CD14-positive monocyte (primary cell): Measurements from ENCODE around the gene MPST. TPM values are rescaled to one million over a fixed set of nuclear protein-coding genes. Genes with fewer than 3 reads are reported as not detected.

Experiments used
- DNase-seq, 3 donors: peaks; one replicate each; pipeline ENCODE4 v3.0.0-alpha.2; 2011 to 2022
- H2AFZ ChIP-seq: 2 replicates; pipeline ENCODE4 v1.6.0; 2012; ENCODE audit warnings: mild to moderate bottlenecking, low read depth, low read length, inconsistent platforms; ENCODE audit not compliant: insufficient read depth, poor library complexity, severe bottlenecking
- H3K27ac ChIP-seq, 2 donors: 1 replicate in 1 of 2; 2 replicates in 1 of 2; pipeline ENCODE4 v1.5.1; 2012 to 2013; ENCODE audit warnings: low read length in 2 of 2, control low read depth in 1 of 2, inconsistent platforms in 1 of 2, low read depth in 1 of 2, mild to moderate bottlenecking in 1 of 2
- H3K27me3 ChIP-seq, 2 donors: one replicate each; pipeline versions ENCODE4 v1.6.0 to v1.6.1; 2011 to 2013; ENCODE audit warnings: low read length in 2 of 2; ENCODE audit not compliant: control insufficient read depth in 2 of 2, insufficient read depth in 2 of 2
- H3K36me3 ChIP-seq, 2 donors: replicated peaks in 1 of 2; 1 replicate in 1 of 2; 2 replicates in 1 of 2; pipeline versions ENCODE4 v1.5.1 to v1.6.1; 2012 to 2013; ENCODE audit warnings: low read length in 2 of 2, control low read depth in 1 of 2, inconsistent platforms in 1 of 2, mild to moderate bottlenecking in 1 of 2; ENCODE audit not compliant: insufficient read depth in 2 of 2, control insufficient read depth in 1 of 2
- H3K4me1 ChIP-seq, 2 donors: 1 replicate in 1 of 2; 2 replicates in 1 of 2; pipeline versions ENCODE4 v1.5.1 to v1.6.1; 2012 to 2013; ENCODE audit warnings: low read length in 2 of 2, control low read depth in 1 of 2, inconsistent platforms in 1 of 2, mild to moderate bottlenecking in 1 of 2, moderate library complexity in 1 of 2; ENCODE audit not compliant: insufficient read depth in 2 of 2, control insufficient read depth in 1 of 2
- H3K4me2 ChIP-seq: replicated peaks from 2 replicates; pipeline ENCODE3; 2012; ENCODE audit warnings: low read length, moderate library complexity, mild to moderate bottlenecking; ENCODE audit not compliant: poor library complexity, severe bottlenecking; ENCODE audit errors: extremely low read depth
- H3K4me3 ChIP-seq, 3 experiments: fragments of 200-600 bp in 1 of 3; sonication (generic) in 1 of 3; replicated peaks in 1 of 3; 1 replicate in 2 of 3; 2 replicates in 1 of 3; pipeline ENCODE4 v1.5.1; 2011 to 2013; ENCODE audit warnings: low read length in 3 of 3, mild to moderate bottlenecking in 3 of 3, control low read depth in 2 of 3, low read depth in 2 of 3, inconsistent platforms in 1 of 3, moderate library complexity in 1 of 3
- H3K79me2 ChIP-seq: 2 replicates; pipeline ENCODE4 v1.6.0; 2012; ENCODE audit warnings: mild to moderate bottlenecking, control low read depth, inconsistent platforms, low read length, moderate library complexity; ENCODE audit not compliant: insufficient read depth
- H3K9ac ChIP-seq: 2 replicates; pipeline ENCODE4 v1.6.0; 2017; ENCODE audit warnings: low read length, mild to moderate bottlenecking; ENCODE audit not compliant: insufficient read depth, poor library complexity, severe bottlenecking
- H3K9me3 ChIP-seq, 2 donors: replicated peaks in 1 of 2; 1 replicate in 1 of 2; 2 replicates in 1 of 2; pipeline versions ENCODE4 v1.5.1 to v1.6.1; 2012 to 2013; ENCODE audit warnings: low read length in 2 of 2, control low read depth in 1 of 2; ENCODE audit not compliant: control insufficient read depth in 1 of 2, insufficient read depth in 1 of 2
- H4K20me1 ChIP-seq: 2 replicates; pipeline ENCODE4 v1.6.0; 2012; ENCODE audit warnings: mild to moderate bottlenecking, low read length, control low read depth, moderate library complexity; ENCODE audit not compliant: insufficient read depth
- H3K27ac Mint-ChIP-seq, 7 donors: one replicate each; pipeline ENCODE4 v1.8.0; 2020; ENCODE audit warnings: mild to moderate bottlenecking in 7 of 7, mixed read lengths in 7 of 7, moderate library complexity in 6 of 7, inconsistent platforms in 2 of 7
- H3K27me3 Mint-ChIP-seq, 3 donors: one replicate each; pipeline ENCODE4 v1.8.0; 2021 to 2022; ENCODE audit warnings: low read depth in 3 of 3, mild to moderate bottlenecking in 3 of 3, mixed read lengths in 3 of 3, moderate library complexity in 3 of 3, inconsistent platforms in 1 of 3
- H3K36me3 Mint-ChIP-seq, 2 donors: one replicate each; pipeline ENCODE4 v1.8.0; 2020; ENCODE audit warnings: mixed read lengths in 2 of 2, inconsistent platforms in 1 of 2, mild to moderate bottlenecking in 1 of 2
- H3K4me1 Mint-ChIP-seq: one replicate; pipeline ENCODE4 v1.8.0; 2020; ENCODE audit warnings: mild to moderate bottlenecking, mixed read lengths
- H3K4me3 Mint-ChIP-seq, 2 donors: one replicate each; pipeline ENCODE4 v1.8.0; 2020; ENCODE audit warnings: mild to moderate bottlenecking in 2 of 2, mixed read lengths in 2 of 2, moderate library complexity in 1 of 2
- H3K9me3 Mint-ChIP-seq, 7 donors: one replicate each; pipeline ENCODE4 v1.8.0; 2020 to 2022; ENCODE audit warnings: mixed read lengths in 7 of 7, mild to moderate bottlenecking in 6 of 7, moderate library complexity in 6 of 7, inconsistent platforms in 2 of 7
- CTCF ChIP-seq: fragments of 200-600 bp; IDR thresholded peaks from one replicate; pipeline ENCODE4 v1.8.0; 2022; ENCODE audit warnings: antibody characterized with exemption, mild to moderate bottlenecking
- WGBS: methylation state at CpG from one replicate; pipeline ENCODE4 v1.1.5; 2013; ENCODE audit warnings: missing lambda C conversion rate; ENCODE audit not compliant: insufficient coverage; 5-methylcytosine and 5-hydroxymethylcytosine counted together
- intact Hi-C, 2 donors: fragments of 100-400 bp; cut with micrococcal nuclease; formaldehyde crosslinking; loops; one replicate each; pipeline versions ENCODE4 v1.15.0 to v1.15.1; 2023
- polyA plus RNA-seq, 3 donors: library from polyadenylated mRNA; depleted of rRNA in 1 of 3; unstranded in 2 of 3; stranded (reverse) in 1 of 3; fragments of 300-500 nt in 2 of 3; fragments of >200 nt in 1 of 3; fragmentation: Illumina TruSeq in 2 of 3; gene quantifications; 1 replicate in 2 of 3; 2 replicates in 1 of 3; pipeline ENCODE4 v1.2.3, GENCODE V29; 2012 to 2021

The MPST gene
- polyA plus RNA-seq, 3 donors: 27.9 to 53.7 (median 51.2) TPM

- no peak overlapping the region for H3K4me3 Mint-ChIP-seq
- Histone ChIP-seq H3K4me1 (peaks cover 10 to 11% of the 10 kb centered on the region in 2 donors), H3K79me2 (peaks cover 20% of the 10 kb centered on the region), H3K36me3 (peaks cover 24 to 51% of the 10 kb centered on the region in 2 donors), H3K9me3 (no peaks in the 10 kb centered on the region), H4K20me1 (peaks cover 8% of the 10 kb centered on the region), H3K27me3 (no peaks in the 10 kb centered on the region), H2AFZ (no peak overlapping the region), H3K27ac (no peak overlapping the region), H3K9ac (no peak overlapping the region), H3K4me3 (no peak overlapping the region), H3K4me2 (no peak overlapping the region)
- peaks cover 28 to 35% of the 10 kb centered on the region in 2 donors for H3K36me3 Mint-ChIP-seq
- no peaks in the 10 kb centered on the region for H3K9me3 Mint-ChIP-seq
- DNase-seq: no peak
- 97% methylated on average over 65 of the region's 71 CpGs for WGBS
- intact Hi-C loops: no loop called here
- H3K27me3 Mint-ChIP-seq: peaks cover 0 to 2% (median 1%) of the 10 kb centered on the region in 3 donors
- no peak for TF ChIP-seq CTCF
- peaks cover 20% of the 10 kb centered on the region for H3K4me1 Mint-ChIP-seq
- no peak overlapping the region for H3K27ac Mint-ChIP-seq
Measured at GRCh38 chr22:37024339-37025157, 5.0 kb downstream of the MPST start.

- H3K9ac ChIP-seq: no peak overlapping the region
- H3K27ac Mint-ChIP-seq: peak overlapping the region in 1 of 7 donors; percentile 52
- peaks cover 8% of the 10 kb centered on the region for H4K20me1 ChIP-seq
Measured at GRCh38 chr22:37025500-37026070, 6.0 kb downstream of the MPST start.

More at GRCh38 chr22:37025500-37026070, 6.0 kb downstream of the MPST start:
- H3K36me3 ChIP-seq: peaks cover 31 to 61% of the 10 kb centered on the region in 2 donors
- H3K79me2 ChIP-seq: peaks cover 12% of the 10 kb centered on the region
- H2AFZ ChIP-seq: no peak overlapping the region
- peaks cover 2 to 6% of the 10 kb centered on the region in 2 donors for H3K4me1 ChIP-seq
- Mint-ChIP-seq H3K27me3 (peaks cover 0 to 2% (median 1%) of the 10 kb centered on the region in 3 donors), H3K4me1 (peaks cover 12% of the 10 kb centered on the region), H3K4me3 (no peak overlapping the region), H3K9me3 (no peaks in the 10 kb centered on the region), H3K36me3 (peaks cover 35 to 45% of the 10 kb centered on the region in 2 donors)
- no peak overlapping the region for H3K4me2 ChIP-seq
- no peaks in the 10 kb centered on the region for H3K27me3 ChIP-seq
- TF ChIP-seq CTCF: no peak
- intact Hi-C loops: no loop called here
- no peak for DNase-seq
- no peak overlapping the region for H3K4me3 ChIP-seq
- no peaks in the 10 kb centered on the region for H3K9me3 ChIP-seq
- H3K27ac ChIP-seq: no peak overlapping the region
- 96% methylated on average over 10 of the region's 10 CpGs for WGBS
